Stomach (tissue), 9 donors: Measurements from ENCODE around the gene ANKFY1. TPM values are rescaled to one million over a fixed set of nuclear protein-coding genes. Genes with fewer than 3 reads are reported as not detected.

Experiments used
- DNase-seq, 2 donors: peaks; one replicate each; pipeline versions ENCODE4 v3.0.0 to v3.0.0-alpha.2; 2013 to 2019
- H3K27ac ChIP-seq, 5 donors: fragments of 200-600 bp in 4 of 5; sonication (generic) in 4 of 5; one replicate each; pipeline ENCODE4 v1.5.1; 2013 to 2019; ENCODE audit warnings: mild to moderate bottlenecking in 1 of 5, moderate library complexity in 1 of 5
- H3K27me3 ChIP-seq, 3 donors: fragments of 200-600 bp; sonication (generic); one replicate each; pipeline ENCODE4 v1.5.1; 2017 to 2019; ENCODE audit warnings: mixed run types in 1 of 3
- H3K36me3 ChIP-seq, 4 donors: fragments of 200-600 bp; sonication (generic); 1 replicate in 3 of 4; 2 replicates in 1 of 4; pipeline ENCODE4 v1.5.1; 2016 to 2019
- H3K4me1 ChIP-seq, 4 donors: fragments of 200-600 bp; sonication (generic); one replicate each; pipeline ENCODE4 v1.5.1; 2016 to 2019
- H3K4me3 ChIP-seq, 4 donors: fragments of 200-600 bp; sonication (generic) in 3 of 4; one replicate each; pipeline ENCODE4 v1.5.1; 2016 to 2019; ENCODE audit warnings: mild to moderate bottlenecking in 1 of 4
- H3K9me3 ChIP-seq, 4 donors: fragments of 200-600 bp; sonication (generic); one replicate each; pipeline ENCODE4 v1.5.1; 2016 to 2019
- CTCF ChIP-seq, 7 experiments: fragments of 450-650 bp in 4 of 7; fragments of 200-600 bp in 3 of 7; sonication (generic) in 3 of 7; IDR thresholded peaks; one replicate each; pipeline ENCODE4 v1.5.1; 2016 to 2019; ENCODE audit warnings: antibody characterized with exemption in 7 of 7, control low read depth in 2 of 7, mild to moderate bottlenecking in 1 of 7
- EP300 ChIP-seq: sonication (generic); formaldehyde crosslinking; IDR thresholded peaks from one replicate; pipeline ENCODE4 v1.6.1; 2017; ENCODE audit warnings: antibody characterized with exemption
- POLR2A ChIP-seq, 4 donors: fragments of 450-650 bp; IDR thresholded peaks; one replicate each; pipeline ENCODE4 v1.6.1; 2016; ENCODE audit warnings: antibody characterized with exemption in 4 of 4, control low read depth in 2 of 4, mild to moderate bottlenecking in 1 of 4, moderate library complexity in 1 of 4
- POLR2AphosphoS5 ChIP-seq, 3 donors: sonication (generic); formaldehyde crosslinking; IDR thresholded peaks; one replicate each; pipeline ENCODE4 v1.6.1; 2016; ENCODE audit warnings: antibody characterized with exemption in 3 of 3
- WGBS, 5 donors: extraction: QIAGEN DNeasy Blood & Tissue Kit in 3 of 5; methylation state at CpG; one replicate each; pipeline versions ENCODE4 v1.1.5 to v1.1.7; 2013 to 2018; 5-methylcytosine and 5-hydroxymethylcytosine counted together
- intact Hi-C: fragments of 100-400 bp; cut with DNase I; formaldehyde crosslinking; loops from one replicate; pipeline ENCODE4 v1.15.1; 2023; ENCODE audit warnings: low total_unique reads
- polyA plus RNA-seq, 3 donors: library from polyadenylated mRNA; stranded (reverse); fragments of 200-250 nt; gene quantifications; one replicate each; pipeline ENCODE4 v1.2.3, GENCODE V29; 2013
- total RNA-seq, 5 donors: library from RNA; depleted of rRNA; stranded (reverse); fragments of >200 nt; gene quantifications; one replicate each; pipeline versions ENCODE4 v1.1.0 to v1.2.3, GENCODE V29; 2014 to 2016
- donor health status: healthy with polysubstance abuse.
- donor health status: Bipolar disorder and iron deficiency.
- donor health status: healthy.

The ANKFY1 gene
- total and polyA plus RNA-seq, 8 donors: 6.4 to 61.0 (median 39.2) TPM

DNA sequence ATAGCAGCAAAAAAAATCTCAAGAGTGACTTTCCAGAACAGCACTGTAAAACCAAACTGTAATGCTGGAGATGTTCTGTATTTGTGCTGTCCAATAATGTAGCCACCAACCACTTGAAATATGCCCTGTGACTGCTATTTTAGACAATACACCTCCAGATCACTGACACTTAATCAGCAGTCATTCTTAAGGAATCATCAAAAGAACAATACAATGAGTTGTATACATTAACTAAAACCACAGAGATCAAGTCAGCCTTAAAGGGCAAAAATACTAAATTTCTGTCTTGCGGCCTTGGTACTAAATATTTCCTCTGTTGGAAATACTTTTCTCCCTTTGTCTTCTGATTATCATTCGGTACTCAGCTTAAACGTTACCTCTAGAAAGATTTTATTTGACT lies 33.6 kb upstream of the ANKFY1 start:
- Histone ChIP-seq H3K9me3 (no peaks in the 10 kb centered on the region), H3K27ac (no peak overlapping the region), H3K4me1 (peaks cover 0 to 31% (median 11%) of the 10 kb centered on the region in 4 donors), H3K4me3 (no peak overlapping the region), H3K36me3 (peaks cover 0 to 37% (median 28%) of the 10 kb centered on the region in 4 donors), H3K27me3 (no peaks in the 10 kb centered on the region)
- intact Hi-C loops: no loop called here
- TF ChIP-seq POLR2A (IDR thresholded peaks at IDR 0.05) (no peak), POLR2AphosphoS5 (IDR thresholded peaks at IDR 0.05) (no peak)
- WGBS, 5 donors: 54 to 74% (median 68%) methylated on average over 3 of the region's 3 CpGs
- DNase-seq: no peak

- H3K27ac ChIP-seq: no peak overlapping the region
- H3K4me3 ChIP-seq: no peak overlapping the region
- DNase-seq: no peak
- TF ChIP-seq EP300: no peak
- H3K27me3 ChIP-seq: no peaks in the 10 kb centered on the region
- H3K4me1 ChIP-seq: peaks cover 0 to 18% (median 5%) of the 10 kb centered on the region in 4 donors
- intact Hi-C loops: no loop called here
- peaks cover 4 to 37% (median 26%) of the 10 kb centered on the region in 4 donors for H3K36me3 ChIP-seq
- 61 to 69% (median 67%) methylated on average over 4 of the region's 4 CpGs for WGBS, 5 donors
- H3K9me3 ChIP-seq: no peaks in the 10 kb centered on the region
These were observed 31.9 kb upstream of the ANKFY1 start for GRCh38 chr17:4295686-4296085.

DNA sequence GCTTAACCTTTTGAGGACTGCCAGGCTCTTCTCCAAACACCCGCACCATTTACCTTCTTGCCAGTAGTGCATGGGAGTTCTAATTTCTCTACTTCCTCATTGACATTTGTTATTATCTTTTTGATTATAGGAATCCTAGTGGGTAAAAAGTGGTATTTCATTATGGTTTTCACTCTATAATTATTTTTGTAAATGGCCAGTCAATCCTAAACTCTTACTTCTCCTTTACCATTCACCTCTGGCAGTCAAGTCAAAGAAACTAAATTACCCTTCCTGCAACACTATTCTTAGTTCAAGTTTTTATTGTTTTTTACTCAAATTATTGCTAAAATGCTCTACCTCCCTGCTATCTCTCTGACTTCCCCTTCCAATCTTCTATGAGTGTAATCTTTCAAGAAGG lies 29.8 kb upstream of the ANKFY1 start:
- Histone ChIP-seq H3K4me3 (no peak overlapping the region), H3K9me3 (no peaks in the 10 kb centered on the region), H3K27ac (no peak overlapping the region), H3K27me3 (no peaks in the 10 kb centered on the region), H3K36me3 (peaks cover 5 to 55% (median 41%) of the 10 kb centered on the region in 4 donors), H3K4me1 (peaks cover 0 to 10% (median 4%) of the 10 kb centered on the region in 4 donors)
- intact Hi-C loops: no loop called here
- no peak for DNase-seq
- no peak for TF ChIP-seq CTCF (IDR thresholded peaks at IDR 0.05)
- no peak for TF ChIP-seq POLR2AphosphoS5 (IDR thresholded peaks at IDR 0.05)
- TF ChIP-seq EP300: no peak
- TF ChIP-seq POLR2A (IDR thresholded peaks at IDR 0.05): no peak
- 86 to 100% (median 96%) methylated on average over 1 of the region's 1 CpG for WGBS, 5 donors

GRCh38 chr17:4287710-4288109 lies 23.9 kb upstream of the ANKFY1 start:
- Histone ChIP-seq H3K27me3 (no peaks in the 10 kb centered on the region), H3K4me3 (no peak overlapping the region), H3K9me3 (no peaks in the 10 kb centered on the region), H3K36me3 (peaks cover 5 to 64% (median 49%) of the 10 kb centered on the region in 4 donors), H3K4me1 (no peaks in the 10 kb centered on the region), H3K27ac (no peak overlapping the region)
- intact Hi-C loops: no loop called here
- no peak for TF ChIP-seq POLR2A (IDR thresholded peaks at IDR 0.05)
- TF ChIP-seq CTCF (IDR thresholded peaks at IDR 0.05): no peak
- no peak for TF ChIP-seq POLR2AphosphoS5 (IDR thresholded peaks at IDR 0.05)
- WGBS, 5 donors: 82 to 87% (median 86%) methylated on average over 3 of the region's 3 CpGs
- DNase-seq: no peak

GRCh38 chr17:4276514-4276913 lies 12.7 kb upstream of the ANKFY1 start:
- intact Hi-C loops: no loop called here
- H3K27me3 ChIP-seq: no peaks in the 10 kb centered on the region
- no peak for DNase-seq
- H3K4me3 ChIP-seq: no peak overlapping the region
- TF ChIP-seq CTCF (IDR thresholded peaks at IDR 0.05) (no peak), POLR2A (IDR thresholded peaks at IDR 0.05) (no peak), EP300 (no peak), POLR2AphosphoS5 (IDR thresholded peaks at IDR 0.05) (no peak)
- H3K27ac ChIP-seq: no peak overlapping the region
- H3K9me3 ChIP-seq: no peaks in the 10 kb centered on the region
- H3K4me1 ChIP-seq: peaks cover 0 to 20% (median 8%) of the 10 kb centered on the region in 4 donors
- WGBS, 5 donors: 91 to 97% (median 94%) methylated on average over 5 of the region's 5 CpGs
- peaks cover 3 to 68% (median 32%) of the 10 kb centered on the region in 4 donors for H3K36me3 ChIP-seq
